ENCODE measurements around the gene CGNL1.

The CGNL1 gene

DNA sequence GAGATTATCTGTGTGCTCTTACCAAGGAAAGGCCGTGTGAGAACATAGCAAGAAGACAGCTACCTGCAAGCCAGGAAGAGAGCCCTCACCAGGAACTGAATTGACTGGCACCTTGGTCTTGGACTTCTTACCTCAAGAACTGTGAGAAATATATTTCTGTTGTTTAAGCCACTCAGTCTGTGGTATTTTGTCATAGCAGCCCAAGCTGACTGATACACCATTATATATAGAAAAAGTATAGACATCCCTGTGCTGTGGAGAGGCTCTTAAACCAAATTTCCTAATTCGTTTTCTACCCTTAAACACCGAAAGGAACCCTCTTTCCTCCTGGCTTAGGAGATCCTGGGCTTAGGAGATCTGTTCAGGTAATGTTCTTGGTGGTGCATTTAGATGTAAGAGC, 44.8 kb downstream of the CGNL1 start:
- H3K4me3 ChIP-seq (ENCODE audit: low read length) = no peak overlapping the region
- DNase-seq (ENCODE audit: low read depth) = no peak
- TF ChIP-seq, protein P1, sequence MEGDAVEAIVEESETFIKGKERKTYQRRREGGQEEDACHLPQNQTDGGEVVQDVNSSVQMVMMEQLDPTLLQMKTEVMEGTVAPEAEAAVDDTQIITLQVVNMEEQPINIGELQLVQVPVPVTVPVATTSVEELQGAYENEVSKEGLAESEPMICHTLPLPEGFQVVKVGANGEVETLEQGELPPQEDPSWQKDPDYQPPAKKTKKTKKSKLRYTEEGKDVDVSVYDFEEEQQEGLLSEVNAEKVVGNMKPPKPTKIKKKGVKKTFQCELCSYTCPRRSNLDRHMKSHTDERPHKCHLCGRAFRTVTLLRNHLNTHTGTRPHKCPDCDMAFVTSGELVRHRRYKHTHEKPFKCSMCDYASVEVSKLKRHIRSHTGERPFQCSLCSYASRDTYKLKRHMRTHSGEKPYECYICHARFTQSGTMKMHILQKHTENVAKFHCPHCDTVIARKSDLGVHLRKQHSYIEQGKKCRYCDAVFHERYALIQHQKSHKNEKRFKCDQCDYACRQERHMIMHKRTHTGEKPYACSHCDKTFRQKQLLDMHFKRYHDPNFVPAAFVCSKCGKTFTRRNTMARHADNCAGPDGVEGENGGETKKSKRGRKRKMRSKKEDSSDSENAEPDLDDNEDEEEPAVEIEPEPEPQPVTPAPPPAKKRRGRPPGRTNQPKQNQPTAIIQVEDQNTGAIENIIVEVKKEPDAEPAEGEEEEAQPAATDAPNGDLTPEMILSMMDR (conservative IDR thresholded peaks at IDR 0.05; ENCODE audit: low read length) = no peak

DNA sequence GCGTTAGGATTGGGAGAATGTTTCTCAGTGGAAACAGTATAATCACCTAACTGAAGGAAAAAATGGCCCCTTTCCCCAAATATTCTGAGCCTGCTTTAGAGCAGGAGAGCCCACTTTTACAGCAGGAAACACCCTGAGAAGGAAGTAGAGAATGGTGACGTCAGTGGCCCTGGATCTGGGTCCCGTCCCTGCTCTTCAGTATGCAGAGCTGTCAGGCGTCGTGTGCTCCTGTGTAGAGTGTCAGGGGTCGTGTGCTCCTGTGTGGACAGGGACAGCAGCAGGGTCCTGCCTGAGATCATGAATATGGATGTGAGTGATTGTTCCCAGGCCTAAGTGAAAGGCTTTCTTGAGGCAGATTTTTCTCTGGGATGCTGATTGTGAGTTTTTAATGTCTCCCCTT, 45.2 kb downstream of the CGNL1 start:
- DNase-seq (ENCODE audit: low read depth) = no peak
- no peak overlapping the region for H3K4me3 ChIP-seq (ENCODE audit: low read length)
- TF ChIP-seq, protein P1 (conservative IDR thresholded peaks at IDR 0.05; ENCODE audit: low read length) = no peak

DNA sequence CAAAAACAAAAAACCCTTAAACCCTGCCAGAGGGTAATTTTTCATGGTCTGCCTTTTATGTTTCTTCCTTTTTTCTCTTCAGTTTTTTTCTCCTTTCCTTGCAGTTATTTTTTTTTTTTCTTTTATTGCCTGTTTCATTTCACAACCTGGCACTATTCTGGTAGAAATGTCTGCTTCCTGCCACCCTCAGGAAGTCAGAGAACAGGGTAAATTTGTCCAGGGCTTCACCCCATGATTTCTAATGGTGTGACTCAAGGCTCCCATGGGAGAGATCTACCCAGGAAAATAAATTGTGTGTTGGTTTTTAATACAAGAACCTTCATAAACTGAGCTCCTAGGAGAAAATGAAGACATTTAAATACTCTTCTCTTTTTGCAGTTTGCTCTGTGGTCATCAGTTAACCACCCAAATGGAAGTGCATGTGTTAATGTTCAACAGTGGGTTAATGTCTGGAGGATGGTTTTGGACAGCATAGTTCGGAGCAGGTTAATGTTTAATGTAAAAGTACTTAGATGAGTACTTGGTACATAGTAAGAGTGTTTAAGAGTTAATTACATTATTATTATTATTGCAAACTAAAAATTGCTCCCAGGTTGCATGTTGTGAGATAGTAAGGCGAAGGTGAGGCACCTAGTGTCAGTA, 45.9 kb downstream of the CGNL1 start:
- peak; percentile 48 for DNase-seq (ENCODE audit: low read depth)
- TF ChIP-seq, protein P1 (conservative IDR thresholded peaks at IDR 0.05; ENCODE audit: low read length) = no peak
- H3K4me3 ChIP-seq (ENCODE audit: low read length) = no peak overlapping the region

DNA sequence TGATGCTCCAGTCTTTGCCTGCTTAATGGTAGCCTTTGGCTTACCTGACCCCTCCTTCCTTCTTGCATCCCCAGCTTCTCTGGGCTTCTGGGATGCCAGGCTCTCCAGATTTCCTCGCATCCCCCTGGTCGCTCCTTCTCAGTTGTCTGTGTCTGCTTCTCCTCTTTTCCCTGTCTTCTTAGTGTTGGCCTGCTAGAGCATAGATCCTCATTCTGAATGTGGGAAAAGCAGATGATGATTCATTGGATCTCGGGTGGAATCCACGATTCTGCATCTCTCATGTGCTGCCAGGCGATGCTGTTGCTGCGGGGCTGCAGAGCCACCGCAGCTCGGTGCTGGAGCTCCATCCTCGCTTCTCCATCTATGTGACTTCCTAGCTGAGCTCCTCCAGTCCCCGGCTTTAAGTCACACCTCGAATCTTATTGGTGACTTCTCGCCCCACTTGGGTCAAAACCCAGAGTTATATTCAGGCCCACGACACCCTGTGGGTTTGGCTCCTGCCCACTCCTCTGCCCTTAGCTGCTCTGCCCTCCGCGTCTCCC, 47.4 kb downstream of the CGNL1 start:
- TF ChIP-seq, protein P1 (conservative IDR thresholded peaks at IDR 0.05; ENCODE audit: low read length) = no peak
- DNase-seq (ENCODE audit: low read depth) = no peak

DNA sequence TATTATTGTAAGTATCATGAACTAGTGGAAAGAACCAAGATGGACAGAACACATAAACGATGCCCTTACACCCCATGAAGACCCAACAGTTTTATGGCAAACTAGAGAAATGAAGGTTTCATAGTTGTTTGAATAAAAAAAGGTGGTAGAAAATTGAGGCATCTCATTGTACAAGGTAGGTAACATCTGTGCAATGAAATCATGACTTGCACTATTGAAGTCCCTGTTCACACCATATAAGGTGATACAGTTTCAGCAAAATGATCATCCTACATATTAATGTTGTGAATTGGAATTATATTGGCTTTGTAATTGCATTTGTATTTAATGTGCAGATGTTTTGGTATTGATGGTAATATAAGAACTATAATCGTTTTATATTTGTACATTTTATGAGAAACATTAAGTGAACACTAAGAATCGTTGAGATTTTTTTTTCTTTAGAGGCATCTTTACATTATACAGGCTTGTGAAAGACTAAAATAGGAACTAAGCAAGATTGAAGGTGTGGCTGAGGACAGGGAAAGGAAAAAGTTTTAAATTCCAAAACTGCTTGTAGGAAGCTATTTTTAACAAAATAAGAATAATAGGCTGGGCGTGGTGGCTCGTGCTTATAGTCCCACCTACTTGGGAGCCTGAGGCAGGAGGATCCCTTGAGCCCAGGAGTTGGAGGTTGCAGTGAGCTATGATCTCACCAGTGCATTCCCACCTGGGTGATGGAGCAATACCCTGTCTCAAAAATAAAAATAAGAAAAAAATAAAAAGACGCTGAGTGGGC, 48.5 kb downstream of the CGNL1 start:
- DNase-seq (ENCODE audit: low read depth) = no peak
- TF ChIP-seq, protein P1 (conservative IDR thresholded peaks at IDR 0.05; ENCODE audit: low read length) = no peak

More for the DNA sequence above, 47.4 kb downstream of the CGNL1 start:
- H3K4me3 ChIP-seq (ENCODE audit: low read length) = no peak overlapping the region

DNA sequence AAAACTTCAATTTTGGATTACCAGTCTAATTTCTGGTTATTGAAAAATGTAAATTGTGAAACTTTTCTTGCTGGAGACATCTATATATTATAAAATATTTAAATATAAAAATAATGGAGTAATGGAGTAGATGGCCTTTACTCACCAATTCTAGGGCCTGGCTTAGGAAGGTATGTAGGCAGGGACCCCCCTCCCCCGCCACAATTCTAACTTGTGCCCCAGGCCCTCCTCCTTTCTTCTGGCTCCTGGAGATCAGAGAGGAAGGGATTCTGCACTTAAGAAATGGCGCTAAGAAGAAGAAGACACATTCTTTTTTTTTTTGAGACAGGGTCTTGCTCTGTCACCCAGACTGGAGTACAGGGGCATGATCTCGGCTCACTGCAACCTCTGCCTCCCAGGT, 49.5 kb downstream of the CGNL1 start:
- H3K4me3 ChIP-seq (ENCODE audit: low read length) = no peak overlapping the region
- TF ChIP-seq, protein P1 (conservative IDR thresholded peaks at IDR 0.05; ENCODE audit: low read length) = no peak
- DNase-seq (ENCODE audit: low read depth) = no peak

More for the DNA sequence above, 48.5 kb downstream of the CGNL1 start:
- no peak overlapping the region for H3K4me3 ChIP-seq (ENCODE audit: low read length)

Data from AG10803 (cell line).